ENCODE measurements around the gene STAT3.
"Not testable (repeated sequence)": the region's sequence is repeated elsewhere in the genome, so short reads cannot be mapped to it uniquely, and the experiment has no call there.

Gene STAT3

DNA sequence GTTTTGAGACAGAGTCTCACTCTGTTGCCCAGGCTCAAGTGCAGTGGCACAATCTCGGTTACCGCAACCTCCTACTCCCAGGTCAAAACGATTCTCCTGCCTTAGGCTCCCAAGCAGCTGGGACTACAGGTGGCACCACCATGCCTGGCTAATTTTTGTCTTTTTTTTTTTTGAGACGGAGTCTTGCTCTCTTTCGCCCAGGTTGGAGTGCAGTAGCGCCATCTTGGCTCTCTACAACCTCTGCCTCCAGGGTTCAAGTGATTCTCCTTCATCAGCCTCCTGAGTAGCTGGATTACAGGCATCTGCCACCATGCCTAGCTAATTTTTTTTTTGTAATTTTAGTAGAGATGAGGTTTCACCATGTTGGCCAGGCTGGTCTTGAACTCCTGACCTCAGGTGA lies 70.3 kb downstream of the STAT3 start:
- not testable (repeated sequence) for FAIRE-seq; DNase-seq (ENCODE audit: low spot score)

DNA sequence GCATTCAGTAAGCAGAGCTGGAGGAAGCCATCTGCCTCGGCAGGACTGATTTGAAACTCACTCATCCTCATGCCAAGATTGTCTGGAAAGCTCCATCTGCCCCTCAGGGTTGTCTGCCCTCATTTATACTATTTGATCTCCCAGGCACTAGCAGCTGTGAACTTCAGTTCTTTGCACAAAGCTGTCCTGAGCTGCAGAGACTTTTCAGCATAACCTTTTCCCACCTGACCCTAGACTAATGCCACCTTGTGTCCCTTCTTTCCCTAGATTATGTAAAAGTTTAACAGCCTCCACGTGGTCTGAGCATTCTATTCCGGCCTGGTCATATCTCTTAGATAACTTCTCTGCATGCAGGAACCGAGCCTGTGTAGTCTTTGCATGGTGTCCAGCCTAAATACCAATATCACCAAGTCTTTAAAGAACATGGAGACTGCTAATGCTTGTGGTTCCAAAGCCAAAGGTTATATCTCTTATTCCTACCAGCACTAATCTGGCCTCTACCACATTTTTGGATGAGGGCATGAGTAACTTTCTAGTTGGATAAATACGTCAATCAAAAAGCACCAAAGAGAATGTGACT lies 70.9 kb downstream of the STAT3 start:
- FAIRE-seq (no peak), DNase-seq (ENCODE audit: low spot score) (no peak)

GRCh38 chr17:42316755-42317154 lies 71.5 kb downstream of the STAT3 start:
- FAIRE-seq (no peak), DNase-seq (ENCODE audit: low spot score) (no peak)

GRCh38 chr17:42315402-42316156 lies 72.7 kb downstream of the STAT3 start:
- no peak for FAIRE-seq
- no peak for DNase-seq (ENCODE audit: low spot score)

DNA sequence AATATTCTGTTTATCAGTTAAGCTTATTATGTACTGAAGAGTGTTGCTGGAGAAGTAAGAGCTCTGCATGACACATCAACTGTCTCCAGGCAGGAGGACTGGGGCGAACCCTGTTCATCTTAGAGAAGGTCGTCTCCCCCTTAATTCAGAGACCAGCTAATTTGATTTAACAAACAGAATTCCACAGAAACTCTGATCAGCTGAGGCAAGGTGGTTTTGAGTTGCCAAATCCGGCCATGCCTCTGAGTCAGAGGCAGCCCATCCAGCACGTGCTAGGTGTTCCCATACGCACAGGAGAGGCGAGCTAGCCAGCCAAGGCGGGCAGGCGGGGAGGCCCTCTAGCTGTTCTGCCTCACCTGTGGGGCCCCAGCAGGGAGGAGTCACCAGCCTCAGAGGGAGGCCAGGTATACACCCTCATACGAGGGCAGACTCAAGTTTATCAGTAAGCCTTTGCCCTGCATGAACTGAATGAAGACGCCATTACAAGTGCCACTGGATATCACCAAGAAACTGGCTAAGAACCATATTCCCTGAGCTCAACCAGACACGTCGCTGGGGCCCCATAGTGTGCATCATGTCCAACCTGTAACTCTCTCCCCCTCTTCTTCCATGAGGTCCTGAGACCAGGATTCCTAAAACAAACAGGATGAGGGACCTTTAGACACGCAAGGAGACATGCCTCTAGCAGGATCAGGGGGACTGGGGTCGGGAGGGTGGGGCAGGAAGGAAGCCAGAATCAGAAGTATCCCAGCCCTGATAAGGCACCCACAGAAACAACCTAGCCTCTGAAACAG lies 74.3 kb downstream of the STAT3 start:
- DNase-seq (ENCODE audit: low spot score) (no peak), FAIRE-seq (no peak)

- FAIRE-seq (no peak), DNase-seq (ENCODE audit: low spot score) (no peak)
Observed at GRCh38 chr17:42313389-42313772, 74.9 kb downstream of the STAT3 start.

- FAIRE-seq (no peak), DNase-seq (ENCODE audit: low spot score) (no peak)
Observed at GRCh38 chr17:42312285-42313130, 75.7 kb downstream of the STAT3 start.

DNA sequence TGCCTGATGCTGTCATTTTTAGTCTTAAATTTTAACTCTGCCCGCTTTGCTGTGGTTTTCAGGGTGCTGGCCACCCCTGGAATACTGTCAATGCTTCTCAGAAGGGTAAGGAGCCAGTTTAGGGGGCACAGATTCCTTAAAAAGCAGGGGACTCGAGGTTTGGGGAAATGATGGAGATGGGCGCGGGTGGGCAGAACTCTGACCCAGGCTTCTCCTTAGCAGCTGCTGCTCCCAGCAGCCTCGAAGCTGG lies 76.3 kb downstream of the STAT3 start:
- no peak for DNase-seq (ENCODE audit: low spot score)
- no peak for FAIRE-seq

DNA sequence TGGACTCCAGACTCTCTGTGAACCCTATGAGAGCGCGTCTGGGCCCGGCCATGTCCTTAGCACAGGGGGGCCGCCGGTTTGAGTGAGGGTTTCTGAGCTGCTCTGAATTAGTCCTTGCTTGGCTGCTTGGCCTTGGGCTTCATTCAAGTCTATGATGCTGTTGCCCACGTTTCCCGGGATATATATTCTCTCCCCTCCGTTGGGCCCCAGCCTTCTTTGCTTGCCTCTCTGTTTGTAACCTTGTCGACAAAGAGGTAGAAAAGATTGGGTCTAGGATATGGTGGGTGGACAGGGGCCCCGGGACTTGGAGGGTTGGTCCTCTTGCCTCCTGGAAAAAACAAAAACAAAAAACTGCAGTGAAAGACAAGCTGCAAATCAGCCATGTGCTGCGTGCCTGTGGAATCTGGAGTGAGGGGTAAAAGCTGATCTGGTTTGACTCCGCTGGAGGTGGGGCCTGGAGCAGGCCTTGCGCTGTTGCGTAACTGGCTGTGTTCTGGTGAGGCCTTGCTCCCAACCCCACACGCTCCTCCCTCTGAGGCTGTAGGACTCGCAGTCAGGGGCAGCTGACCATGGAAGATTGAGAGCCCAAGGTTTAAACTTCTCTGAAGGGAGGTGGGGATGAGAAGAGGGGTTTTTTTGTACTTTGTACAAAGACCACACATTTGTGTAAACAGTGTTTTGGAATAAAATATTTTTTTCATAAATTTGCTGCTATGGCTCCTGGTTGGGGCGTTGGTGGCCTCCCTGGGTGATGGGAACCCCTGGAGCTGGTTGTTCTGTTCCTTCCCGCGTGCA lies 76.8 kb downstream of the STAT3 start:
- DNase-seq (ENCODE audit: low spot score) (no peak), FAIRE-seq (no peak)

- DNase-seq (ENCODE audit: low spot score) (no peak), FAIRE-seq (no peak)
Observed at GRCh38 chr17:42310787-42311215, 77.4 kb downstream of the STAT3 start.

- DNase-seq (ENCODE audit: low spot score) (no peak), FAIRE-seq (no peak)
Observed at GRCh38 chr17:42309986-42310786, 78.1 kb downstream of the STAT3 start.

DNA sequence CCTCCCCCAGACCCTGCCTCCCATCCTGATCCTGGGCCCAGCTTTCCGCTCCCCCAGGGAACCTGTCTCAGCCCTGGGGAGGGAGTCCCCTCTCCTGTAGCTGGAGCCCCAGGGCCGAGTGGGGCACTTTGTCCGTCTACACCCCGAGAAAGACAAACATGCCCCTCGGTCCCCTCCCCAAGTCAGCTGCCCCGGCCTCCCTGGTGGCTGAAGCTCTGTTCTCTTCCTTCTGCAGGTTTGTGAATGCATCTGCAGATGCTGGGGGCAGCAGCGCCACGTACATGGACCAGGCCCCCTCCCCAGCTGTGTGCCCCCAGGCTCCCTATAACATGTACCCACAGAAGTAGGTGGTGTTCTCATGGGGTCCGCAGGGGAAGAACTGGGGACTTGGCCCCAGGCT lies 79.1 kb downstream of the STAT3 start:
- FAIRE-seq: no peak

GRCh38 chr17:42308446-42308845 lies 79.8 kb downstream of the STAT3 start:
- no peak for FAIRE-seq
- no peak for DNase-seq (ENCODE audit: low spot score)

More for the DNA sequence above, 79.1 kb downstream of the STAT3 start:
- DNase-seq (ENCODE audit: low spot score): no peak

- FAIRE-seq: no peak
Observed at GRCh38 chr17:42307362-42307927, 80.8 kb downstream of the STAT3 start.

GRCh38 chr17:42306385-42306667 lies 81.9 kb downstream of the STAT3 start:
- no peak for FAIRE-seq
- no peak for DNase-seq (ENCODE audit: low spot score)

More at GRCh38 chr17:42307362-42307927, 80.8 kb downstream of the STAT3 start:
- no peak for DNase-seq (ENCODE audit: low spot score)

DNA sequence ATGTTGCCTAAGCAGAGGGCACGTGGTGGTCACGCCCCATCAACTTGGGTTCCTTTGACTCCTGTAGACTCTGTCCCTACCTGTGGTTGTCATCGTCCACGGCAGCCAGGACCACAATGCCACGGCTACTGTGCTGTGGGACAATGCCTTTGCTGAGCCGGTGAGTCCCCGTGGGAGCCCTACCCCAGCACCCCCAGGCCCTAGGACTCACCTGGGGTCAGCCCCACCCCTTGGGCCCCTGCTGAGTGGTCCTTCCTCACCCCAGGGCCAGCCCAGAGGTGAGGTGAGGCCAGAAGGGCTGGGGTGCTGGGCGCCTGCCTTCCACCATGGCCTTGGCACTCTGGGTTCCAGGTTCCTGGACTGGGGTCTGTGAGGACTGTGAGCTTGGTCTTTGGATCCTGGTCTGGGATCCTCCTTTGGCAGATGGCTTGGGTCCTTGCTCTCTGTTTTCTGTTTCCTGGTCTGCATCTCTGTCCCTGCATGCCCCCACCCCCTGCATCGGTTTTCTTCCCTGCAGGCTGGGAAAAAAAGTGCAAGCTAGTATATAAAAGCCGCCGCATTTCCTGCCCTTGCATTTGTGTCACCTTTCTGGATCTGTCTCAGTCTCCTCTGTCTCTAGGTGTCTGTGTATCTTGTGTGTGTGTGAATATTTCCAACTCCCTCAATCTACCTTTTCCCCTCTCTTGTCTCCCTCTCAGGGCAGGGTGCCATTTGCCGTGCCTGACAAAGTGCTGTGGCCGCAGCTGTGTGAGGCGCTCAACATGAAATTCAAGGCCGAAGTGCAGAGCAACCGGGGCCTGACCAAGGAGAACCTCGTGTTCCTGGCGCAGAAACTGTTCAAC lies 82.5 kb downstream of the STAT3 start:
- no peak for FAIRE-seq
- no peak for DNase-seq (ENCODE audit: low spot score)

GRCh38 chr17:42305031-42305330 lies 83.3 kb downstream of the STAT3 start:
- not testable (repeated sequence) for FAIRE-seq; DNase-seq (ENCODE audit: low spot score)

DNA sequence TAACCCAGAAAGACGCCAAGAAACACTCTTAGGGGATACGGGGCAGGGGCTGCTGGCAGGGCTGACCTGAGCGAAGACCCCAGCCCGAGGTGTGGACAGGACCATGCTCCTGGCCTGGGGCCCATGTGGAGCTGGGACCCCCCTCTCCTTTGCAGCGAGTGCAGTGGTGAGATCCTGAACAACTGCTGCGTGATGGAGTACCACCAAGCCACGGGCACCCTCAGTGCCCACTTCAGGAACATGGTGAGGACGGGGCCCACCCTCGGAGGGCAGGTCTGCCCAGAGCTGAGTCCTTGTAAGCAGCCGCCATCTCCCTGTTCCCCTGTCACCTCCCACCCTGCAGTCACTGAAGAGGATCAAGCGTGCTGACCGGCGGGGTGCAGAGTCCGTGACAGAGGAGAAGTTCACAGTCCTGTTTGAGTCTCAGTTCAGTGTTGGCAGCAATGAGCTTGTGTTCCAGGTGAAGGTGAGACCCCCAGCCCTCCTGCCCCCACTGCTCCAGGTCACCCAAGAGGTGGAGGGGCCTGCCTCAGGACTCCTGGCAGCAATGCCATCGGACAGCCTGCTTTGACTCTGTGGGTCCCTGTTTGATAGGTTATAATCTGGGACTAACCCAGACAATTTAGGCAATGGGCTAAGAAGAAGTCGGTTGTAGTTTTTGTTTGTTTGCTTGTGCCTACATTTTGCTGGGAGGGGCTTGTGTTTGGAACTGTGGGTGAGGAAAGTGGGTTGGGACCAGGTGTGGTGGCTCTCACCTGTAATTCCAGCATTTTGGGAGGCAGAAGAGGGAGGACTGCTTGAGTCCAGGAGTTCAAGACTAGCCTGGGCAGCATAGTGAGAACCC lies 83.8 kb downstream of the STAT3 start:
- FAIRE-seq (no peak), DNase-seq (ENCODE audit: low spot score) (no peak)

Data from RCC 7860 (cell line).